ENCODE results near the gene EFCAB6.

Gene EFCAB6

GRCh38 chr22:43831561-43832392, 19.7 kb upstream of the EFCAB6 start:
- no peak for DNase-seq (ENCODE audit: low read depth)

- DNase-seq (ENCODE audit: low read depth), result no peak
These were observed 18.9 kb upstream of the EFCAB6 start for GRCh38 chr22:43830931-43831560.

DNA sequence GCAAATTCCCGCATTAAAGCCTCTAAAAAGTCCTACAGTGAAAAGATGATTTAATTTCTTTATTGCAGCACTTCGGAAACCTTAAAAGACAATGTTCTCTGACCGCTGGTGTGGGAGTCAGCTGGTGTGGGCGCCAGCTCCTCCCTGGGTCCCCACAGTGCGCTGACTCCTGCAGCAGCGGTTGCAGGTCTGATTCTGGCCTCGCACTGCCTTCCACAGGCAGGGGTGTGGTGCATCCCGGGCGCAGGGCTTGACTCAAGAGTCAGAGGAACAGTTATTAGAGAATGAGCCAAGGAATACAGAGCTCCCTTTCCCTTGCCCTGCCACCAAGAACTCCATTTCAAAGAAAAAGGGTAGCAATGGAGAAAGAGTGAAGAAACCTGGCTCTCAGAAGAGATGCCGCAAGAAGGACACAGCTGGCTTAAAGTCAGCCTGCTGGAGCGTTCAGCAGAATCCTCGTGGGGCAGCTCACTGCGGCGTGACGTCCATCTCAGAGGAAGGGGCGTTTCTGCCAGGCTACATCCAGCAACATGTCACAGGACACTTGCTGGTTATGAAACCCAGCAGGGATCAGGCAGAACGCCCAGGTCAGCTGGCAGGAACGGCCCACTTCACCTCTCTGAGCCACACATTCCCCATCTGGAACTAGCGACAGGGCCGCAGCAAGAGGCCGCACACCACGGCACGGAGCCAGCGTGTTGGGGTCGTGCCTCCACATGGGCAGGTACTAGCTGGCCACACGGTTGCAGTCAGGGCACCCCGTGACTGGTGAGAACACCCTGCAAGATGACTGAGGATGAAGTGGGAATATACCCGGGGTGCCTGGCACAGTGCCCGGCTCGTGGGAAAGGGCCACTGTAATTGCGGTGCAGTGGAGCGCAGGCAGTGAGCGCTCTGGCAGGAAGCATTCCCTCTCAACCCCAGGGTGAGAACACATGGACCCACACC, 18.1 kb upstream of the EFCAB6 start:
- no peak for DNase-seq (ENCODE audit: low read depth)

- no peak for DNase-seq (ENCODE audit: low read depth)
These were observed 17.1 kb upstream of the EFCAB6 start for GRCh38 chr22:43828998-43829782.

GRCh38 chr22:43828725-43828997, 16.6 kb upstream of the EFCAB6 start:
- DNase-seq (ENCODE audit: low read depth), result no peak

GRCh38 chr22:43827926-43828724, 16.0 kb upstream of the EFCAB6 start:
- no peak for DNase-seq (ENCODE audit: low read depth)

DNA sequence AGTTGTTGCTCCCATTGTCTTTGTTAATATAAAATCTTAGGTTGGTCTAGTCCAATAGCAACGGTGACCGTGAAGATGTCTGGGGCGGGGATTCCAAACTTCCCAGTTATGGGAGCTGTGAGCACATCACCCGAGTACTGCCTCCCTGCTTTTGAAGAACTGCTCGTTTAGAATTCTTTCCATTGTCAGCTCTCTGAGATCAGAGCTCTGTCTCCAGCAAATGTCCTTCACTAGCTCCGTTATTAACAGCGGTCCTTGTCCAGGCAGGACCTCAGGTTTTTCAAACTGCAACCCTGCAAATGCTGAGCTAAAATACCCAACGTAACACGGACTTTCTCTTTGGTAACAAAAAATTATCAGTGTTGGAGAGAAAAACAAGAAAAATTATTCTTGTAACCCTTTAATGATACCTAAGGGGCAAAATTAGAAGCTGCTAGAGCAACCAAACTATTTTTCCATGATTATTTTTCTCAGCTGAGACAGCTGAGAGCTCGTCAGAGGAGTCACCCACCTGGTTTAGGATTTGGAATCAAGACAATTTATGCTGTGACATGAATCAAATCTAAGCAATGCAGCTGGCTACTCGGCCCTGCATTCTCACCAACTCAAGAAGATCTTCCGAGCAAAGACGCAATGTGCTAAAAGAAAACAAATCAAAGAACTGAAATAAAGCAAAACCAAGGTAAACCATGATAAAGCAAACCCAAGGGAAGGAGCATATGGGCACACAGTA, 15.1 kb upstream of the EFCAB6 start:
- no peak for DNase-seq (ENCODE audit: low read depth)

DNA sequence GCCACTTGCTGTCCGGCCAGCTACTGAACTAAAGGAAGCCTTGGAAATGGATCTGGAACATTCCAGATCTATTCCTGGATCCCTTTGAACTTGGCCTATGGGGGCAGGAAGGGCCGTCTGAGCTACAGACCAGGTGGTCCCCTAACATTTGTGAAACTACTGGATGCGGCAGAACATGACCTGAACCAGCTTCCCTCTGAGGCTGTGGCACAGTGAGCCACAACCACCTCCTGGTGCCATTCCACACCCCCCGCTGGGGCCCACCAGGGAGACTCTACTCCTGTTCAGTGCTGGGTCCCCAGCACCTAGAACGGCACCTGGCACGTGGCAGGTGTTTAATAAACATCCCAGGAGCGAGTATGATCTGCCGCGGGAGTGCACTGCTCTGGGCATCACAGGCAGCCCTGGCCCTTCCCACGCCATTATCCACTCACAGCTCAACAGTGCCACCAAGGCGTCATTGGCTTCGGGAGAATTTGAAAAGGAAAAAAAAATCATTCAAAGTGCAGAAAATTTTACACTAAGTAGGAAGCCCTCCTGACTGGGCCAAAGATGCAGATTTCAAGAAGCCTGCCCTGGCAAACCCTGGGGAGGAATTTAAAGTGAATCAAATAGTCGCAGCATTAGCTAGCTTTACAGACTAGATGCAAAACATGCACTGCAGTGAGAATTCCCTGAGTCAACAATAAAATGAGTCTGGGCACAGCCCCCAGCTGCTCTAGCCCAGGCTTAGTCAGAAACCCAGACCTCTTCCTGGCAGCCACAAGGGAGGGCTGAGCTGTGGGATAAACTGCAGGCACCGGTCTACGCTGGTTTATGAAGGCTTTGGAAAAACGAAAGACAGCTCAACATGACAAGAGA, 14.3 kb upstream of the EFCAB6 start:
- no peak for DNase-seq (ENCODE audit: low read depth)

DNA sequence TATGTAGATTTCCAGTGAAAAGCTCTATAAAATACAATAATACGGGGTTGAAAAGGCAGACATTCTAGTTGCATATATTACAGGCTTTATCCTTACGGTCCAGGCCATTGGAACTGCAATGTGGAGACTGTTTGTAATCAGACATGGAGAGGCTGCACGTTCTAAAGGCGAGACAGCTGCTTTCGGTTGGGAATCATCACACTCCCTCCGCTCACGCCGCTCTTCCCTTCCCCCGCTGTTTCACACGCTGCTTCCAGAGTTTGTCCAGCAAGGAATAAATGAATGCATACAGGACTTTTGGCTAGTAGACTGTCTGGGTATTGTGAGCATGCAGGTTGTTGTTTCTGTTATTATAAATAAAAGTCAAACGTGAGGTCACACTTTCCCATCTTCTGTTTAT, 13.5 kb upstream of the EFCAB6 start:
- no peak for DNase-seq (ENCODE audit: low read depth)

- no peak for DNase-seq (ENCODE audit: low read depth)
These were observed 12.8 kb upstream of the EFCAB6 start for GRCh38 chr22:43824724-43825420.

DNA sequence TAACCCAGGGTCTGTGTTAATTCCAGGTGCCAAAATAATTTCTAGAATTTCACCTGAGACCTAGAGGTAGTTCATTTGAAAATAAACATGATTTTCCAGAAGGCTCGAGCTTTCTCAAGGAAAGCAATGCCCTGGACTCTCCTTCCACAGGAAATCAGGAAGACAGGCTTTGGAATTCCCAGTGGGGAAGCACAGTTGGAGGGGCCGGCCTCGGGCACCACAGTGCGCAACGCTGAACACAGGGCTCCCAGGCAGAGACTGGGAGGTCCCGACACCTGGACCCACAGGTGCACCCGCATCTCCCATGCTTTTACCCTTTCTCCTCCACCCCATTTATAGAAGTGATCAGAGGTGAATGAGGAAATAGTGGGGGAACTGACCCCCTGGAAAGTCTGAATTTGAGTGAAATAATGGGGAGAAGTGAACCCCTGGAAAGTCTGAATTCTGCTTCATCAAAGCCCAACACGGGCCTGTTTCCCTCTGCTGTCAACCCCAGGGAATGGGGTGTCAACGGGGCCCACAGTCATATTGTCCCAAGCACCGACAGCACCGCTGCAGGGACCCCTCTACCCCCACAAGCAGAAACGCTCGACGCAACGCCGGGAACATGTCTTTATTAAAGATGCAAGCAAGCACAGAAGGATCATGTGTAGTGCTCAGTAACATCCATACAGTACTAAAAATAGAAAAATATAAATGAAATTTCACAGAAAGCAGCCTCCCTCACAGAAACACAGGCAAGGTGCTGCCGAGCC, 12.0 kb upstream of the EFCAB6 start:
- no peak for DNase-seq (ENCODE audit: low read depth)

- DNase-seq (ENCODE audit: low read depth), result no peak
These were observed 11.3 kb upstream of the EFCAB6 start for GRCh38 chr22:43823353-43823908.

DNA sequence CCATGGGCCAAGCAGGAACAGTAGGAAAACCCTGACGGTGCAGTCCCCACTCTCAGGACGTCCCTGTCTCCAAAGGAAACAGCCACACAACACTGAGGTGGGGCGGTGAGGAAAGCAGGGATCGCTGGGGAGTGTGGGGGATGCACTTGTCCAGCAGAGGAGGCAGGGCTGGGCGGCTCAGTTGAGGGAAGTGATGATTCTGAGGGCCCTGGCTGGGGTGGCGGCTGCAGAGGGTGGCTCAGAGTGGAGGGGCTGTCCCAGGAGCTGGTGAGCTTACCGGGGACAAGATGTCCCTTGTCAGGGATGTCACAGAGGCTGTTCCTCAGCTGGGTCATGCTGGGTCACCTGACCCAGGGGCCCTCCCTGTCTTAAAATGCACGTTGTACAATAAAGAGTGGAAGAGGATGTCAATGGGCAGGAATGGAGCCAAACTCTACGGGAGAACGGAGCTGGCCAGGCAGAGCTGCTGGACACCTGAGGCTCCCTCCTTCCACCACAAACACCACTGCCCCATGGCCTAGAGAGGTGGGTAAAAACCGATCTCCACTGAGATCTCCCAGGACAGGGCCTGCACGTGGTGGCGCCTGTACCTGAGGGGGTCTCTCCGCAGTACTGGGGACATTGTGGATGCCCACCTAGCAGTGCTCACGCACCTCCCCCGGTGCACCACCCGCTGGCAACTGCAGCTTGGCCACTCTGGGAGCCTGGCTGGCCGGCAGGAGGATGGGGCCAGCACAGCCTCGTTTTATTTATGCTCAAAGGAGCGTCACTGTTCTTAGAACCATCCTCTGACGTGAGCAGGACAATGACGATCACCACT, 9.7 kb upstream of the EFCAB6 start:
- no peak for DNase-seq (ENCODE audit: low read depth)

DNA sequence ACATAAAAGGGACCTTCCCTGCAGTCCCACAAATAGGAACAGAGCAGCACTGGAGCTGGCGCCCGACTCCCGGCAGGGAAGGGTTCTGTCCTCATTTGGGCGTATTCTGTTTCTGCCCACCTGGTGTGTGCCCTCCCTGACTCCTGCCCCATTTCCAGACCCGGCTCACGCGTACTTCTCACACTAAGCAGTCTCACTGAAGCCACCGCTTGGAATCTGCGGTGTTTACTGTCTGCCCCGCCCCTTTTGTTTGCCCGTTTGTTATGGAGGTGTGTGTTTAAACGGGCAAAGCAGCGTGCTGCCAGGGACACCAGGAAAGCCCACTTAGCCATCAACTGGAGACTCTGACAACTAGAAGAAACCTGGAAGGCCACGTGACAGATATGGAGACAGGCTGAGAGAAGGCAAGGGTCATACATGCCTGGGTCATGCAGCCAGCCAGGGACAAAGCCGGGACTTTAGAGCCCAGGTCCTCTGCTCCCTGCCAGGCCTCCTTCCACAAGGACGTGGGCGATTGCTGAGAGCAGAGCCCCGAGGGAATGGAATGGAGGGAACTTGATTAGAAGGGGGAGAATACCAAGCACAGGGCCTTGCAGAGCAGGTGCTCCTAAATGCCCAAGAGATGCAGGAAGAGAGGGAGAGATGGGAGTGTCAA, 8.7 kb upstream of the EFCAB6 start:
- no peak for DNase-seq (ENCODE audit: low read depth)

DNA sequence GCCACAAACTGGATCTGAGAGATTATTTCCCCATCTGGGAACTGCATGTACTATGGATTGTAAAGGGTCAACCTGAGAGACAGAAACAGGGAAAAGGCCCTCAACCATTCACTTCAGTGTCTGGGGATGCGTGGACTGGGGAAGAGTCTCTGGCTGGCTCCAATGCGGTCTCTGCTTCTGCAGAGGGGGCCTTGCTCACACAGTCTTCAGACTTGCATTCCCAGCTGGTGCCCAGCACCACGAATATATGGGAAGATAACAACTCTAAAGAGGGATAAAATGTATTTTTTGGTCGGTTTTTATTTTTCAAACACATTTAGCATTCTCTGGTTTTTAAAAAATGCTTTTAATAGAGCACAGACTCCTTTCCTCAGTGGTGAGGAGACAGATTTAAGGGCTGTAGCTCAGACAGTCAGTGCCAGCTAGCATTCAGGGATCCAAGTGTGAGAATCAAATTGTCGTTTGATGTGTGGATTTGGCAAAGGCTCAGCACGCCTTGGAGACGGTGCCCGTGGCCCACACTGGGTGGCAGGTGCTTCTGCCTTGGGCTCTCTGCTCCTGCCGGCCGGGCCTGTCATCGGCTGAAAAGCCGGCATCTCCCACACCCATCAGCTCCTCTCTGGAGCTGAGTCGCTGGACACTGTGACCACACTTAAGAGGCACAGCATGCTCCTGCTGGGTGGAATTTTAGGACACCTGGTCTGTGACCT, 8.0 kb upstream of the EFCAB6 start:
- DNase-seq (ENCODE audit: low read depth), result no peak
